IMR-90 (cell line): ENCODE measurements around the gene LRRC61. TPM values are rescaled to one million over a fixed set of nuclear protein-coding genes. Genes with fewer than 3 reads are reported as not detected.

Experiments used
- ATAC-seq: fragments of 200-7000 bp; cut with Tn5 transposase; 2 replicates; pipeline ENCODE4 v1.9.1; 2020; ENCODE audit warnings: low read depth, mild to moderate bottlenecking, moderate library complexity
- BruUV-seq: library from RNA; stranded (reverse); fragments of 400-500 nt; replicated peaks from 2 replicates; lab custom pipeline; 2021; lab: Mats Ljungman, UMichigan
- CTCF ChIA-PET: fragments of 300-600 bp; formaldehyde crosslinking; extraction: SDS; loops from one replicate; lab custom pipeline; 2021; ENCODE audit warnings: antibody characterized with exemption; lab: Yijun Ruan, JAX
- POLR2A ChIA-PET: fragments of 300-600 bp; sonication (Branson Sonifier 250); formaldehyde crosslinking; loops from one replicate; lab custom pipeline; 2022; ENCODE audit warnings: antibody characterized with exemption; ENCODE audit not compliant: unreplicated experiment; lab: Charles Lee
- DNase-seq: peaks from one replicate; pipeline ENCODE4 v3.0.0; 2013
- H2AFZ ChIP-seq: replicated peaks from 2 replicates; pipeline ENCODE3; 2013; ENCODE audit warnings: low read length, mild to moderate bottlenecking; ENCODE audit not compliant: poor library complexity
- H2AK5ac ChIP-seq: 2 replicates; pipeline ENCODE4 v1.6.1; 2013; ENCODE audit warnings: low read depth, low read length, inconsistent platforms
- H2AK9ac ChIP-seq: replicated peaks from 2 replicates; pipeline ENCODE3; 2013; ENCODE audit warnings: mild to moderate bottlenecking, low read depth, low read length, moderate library complexity; ENCODE audit not compliant: poor library complexity
- H2BK120ac ChIP-seq: 2 replicates; pipeline ENCODE4 v1.6.1; 2013; ENCODE audit warnings: low read depth, low read length, inconsistent platforms
- H2BK15ac ChIP-seq: 3 replicates; pipeline ENCODE4 v1.6.1; 2013; ENCODE audit warnings: low read depth, low read length, inconsistent platforms
- H2BK20ac ChIP-seq: 2 replicates; pipeline ENCODE4 v1.6.1; 2013; ENCODE audit warnings: low read depth, mild to moderate bottlenecking, inconsistent platforms, low read length, moderate library complexity
- H2BK5ac ChIP-seq: 2 replicates; pipeline ENCODE4 v1.6.1; 2013; ENCODE audit warnings: mild to moderate bottlenecking, low read depth, low read length, inconsistent platforms; ENCODE audit not compliant: poor library complexity, severe bottlenecking
- H3K14ac ChIP-seq: replicated peaks from 2 replicates; pipeline ENCODE4 v1.6.1; 2013; ENCODE audit warnings: low read depth, low read length, inconsistent platforms
- H3K18ac ChIP-seq: 2 replicates; pipeline ENCODE4 v1.6.1; 2013; ENCODE audit warnings: low read depth, low read length, control low read depth
- H3K23ac ChIP-seq: 2 replicates; pipeline ENCODE4 v1.6.1; 2013; ENCODE audit warnings: low read depth, low read length, inconsistent platforms
- H3K27ac ChIP-seq: 2 replicates; pipeline ENCODE4 v1.5.1; 2013; ENCODE audit warnings: mild to moderate bottlenecking, control low read depth, low read length; ENCODE audit not compliant: insufficient read depth
- H3K27me3 ChIP-seq: 2 replicates; pipeline ENCODE4 v1.6.1; 2013; ENCODE audit warnings: low read length; ENCODE audit not compliant: control insufficient read depth, insufficient read depth
- H3K36me3 ChIP-seq: 2 replicates; pipeline ENCODE4 v1.6.1; 2013; ENCODE audit warnings: low read length, mixed read lengths; ENCODE audit not compliant: control insufficient read depth, insufficient read depth
- H3K4ac ChIP-seq: 2 replicates; pipeline ENCODE4 v1.6.1; 2013; ENCODE audit warnings: low read depth, low read length, inconsistent platforms
- H3K4me1 ChIP-seq: 2 replicates; pipeline ENCODE4 v1.6.1; 2013; ENCODE audit warnings: low read length, mixed read lengths; ENCODE audit not compliant: control insufficient read depth, insufficient read depth
- H3K4me2 ChIP-seq: 2 replicates; pipeline ENCODE4 v1.6.1; 2013; ENCODE audit warnings: low read depth, mild to moderate bottlenecking, control low read depth, low read length, moderate library complexity
- H3K4me3 ChIP-seq: 2 replicates; pipeline ENCODE4 v1.5.1; 2013; ENCODE audit warnings: low read depth, mild to moderate bottlenecking, control low read depth, low read length, moderate library complexity; ENCODE audit not compliant: insufficient read depth
- H3K56ac ChIP-seq: 2 replicates; pipeline ENCODE4 v1.6.1; 2013; ENCODE audit warnings: low read length, inconsistent platforms; ENCODE audit not compliant: insufficient read depth; ENCODE audit errors: extremely low read depth
- H3K79me1 ChIP-seq, 2 experiments: 2 replicates each; pipeline ENCODE4 v1.6.1; 2013; ENCODE audit warnings: low read length in 2 of 2, inconsistent platforms in 1 of 2, low read depth in 1 of 2
- H3K9ac ChIP-seq: 2 replicates; pipeline ENCODE4 v1.6.1; 2013; ENCODE audit warnings: low read depth, low read length, control low read depth
- H3K9me1 ChIP-seq: 2 replicates; pipeline ENCODE4 v1.6.1; 2013; ENCODE audit warnings: low read length, inconsistent platforms; ENCODE audit not compliant: insufficient read depth
- H3K9me3 ChIP-seq: 2 replicates; pipeline ENCODE4 v1.6.1; 2013; ENCODE audit warnings: low read length; ENCODE audit not compliant: control insufficient read depth, insufficient read depth
- H4K20me1 ChIP-seq: 2 replicates; pipeline ENCODE4 v1.6.1; 2013; ENCODE audit warnings: low read length, inconsistent platforms; ENCODE audit not compliant: insufficient read depth
- H4K5ac ChIP-seq: 2 replicates; pipeline ENCODE4 v1.6.1; 2013; ENCODE audit warnings: mild to moderate bottlenecking, low read depth, low read length, control low read depth
- H4K8ac ChIP-seq, 2 experiments: 2 replicates each; pipeline ENCODE4 v1.6.1; 2013; ENCODE audit warnings: low read depth in 2 of 2, low read length in 2 of 2, control low read depth in 1 of 2, inconsistent platforms in 1 of 2
- H4K91ac ChIP-seq: 2 replicates; pipeline ENCODE4 v1.6.1; 2013; ENCODE audit warnings: low read depth, low read length, inconsistent platforms; ENCODE audit not compliant: insufficient read depth
- BHLHE40 ChIP-seq: fragments of 150-350 bp; IDR thresholded peaks from 2 replicates; pipeline ENCODE4 v1.6.1; 2016; ENCODE audit warnings: mild to moderate bottlenecking, low read depth, low read length
- CEBPB ChIP-seq: IDR thresholded peaks from 2 replicates; pipeline ENCODE4 v1.6.1; 2012; ENCODE audit warnings: low read depth, low read length, improper control_type of control experiment
- CHD1 ChIP-seq: IDR thresholded peaks from 2 replicates; pipeline ENCODE4 v1.6.1; 2012; ENCODE audit warnings: low read depth, low read length, improper control_type of control experiment
- FOS ChIP-seq: fragments of 150-350 bp; IDR thresholded peaks from 2 replicates; pipeline ENCODE4 v1.6.1; 2016; ENCODE audit warnings: low read depth, low read length
- MAFK ChIP-seq: IDR thresholded peaks from 2 replicates; pipeline ENCODE4 v1.6.1; 2012; ENCODE audit warnings: low read depth, low read length, improper control_type of control experiment
- MXI1 ChIP-seq: IDR thresholded peaks from 2 replicates; pipeline ENCODE4 v1.6.1; 2012; ENCODE audit warnings: low read depth, mild to moderate bottlenecking, low read length, moderate library complexity, borderline replicate concordance
- NFE2L2 ChIP-seq: fragments of 150-350 bp; IDR thresholded peaks from 2 replicates; pipeline ENCODE4 v1.6.1; 2016; ENCODE audit warnings: low read depth, mild to moderate bottlenecking, low read length
- POLR2A ChIP-seq: IDR thresholded peaks from 2 replicates; pipeline ENCODE4 v1.6.1; 2012; ENCODE audit warnings: mild to moderate bottlenecking, low read depth, low read length
- RFX5 ChIP-seq: IDR thresholded peaks from 2 replicates; pipeline ENCODE4 v1.8.0; 2012; ENCODE audit warnings: low read depth, mild to moderate bottlenecking, low read length, moderate library complexity
- SMC3 ChIP-seq: fragments of 150-350 bp; IDR thresholded peaks from 2 replicates; pipeline ENCODE4 v1.6.1; 2016; ENCODE audit warnings: low read depth, mild to moderate bottlenecking, antibody characterized with exemption, low read length, moderate library complexity
- WGBS, 2 experiments: methylation state at CpG; one replicate each; pipeline versions ENCODE4 v1.1.5 to v1.1.7; 2013; ENCODE audit warnings: missing lambda C conversion rate in 2 of 2; ENCODE audit not compliant: insufficient read length in 1 of 2; ENCODE audit errors: extremely low coverage in 2 of 2; 5-methylcytosine and 5-hydroxymethylcytosine counted together
- dilution Hi-C: fragments of 300-500 bp; cut with HindIII; formaldehyde crosslinking; loops from one replicate; pipeline ENCODE4 v1.14.3; 2018; ENCODE audit warnings: low sequenced_read_pairs; ENCODE audit not compliant: unreplicated experiment
- in situ Hi-C: fragments of 300-500 bp; cut with MboI; formaldehyde crosslinking; loops from 3 replicates; pipeline ENCODE4 v1.14.3; 2019; ENCODE audit warnings: low sequenced_read_pairs, inconsistent platforms, mixed read lengths
- intact Hi-C: fragments of 100-400 bp; cut with micrococcal nuclease; formaldehyde crosslinking; loops from 2 replicates; pipeline ENCODE4 v1.10.0; 2022
- polyA plus RNA-seq, 3 experiments: library from polyadenylated mRNA; depleted of rRNA; stranded (reverse); fragments of >200 nt; gene quantifications; 2 replicates each; pipeline ENCODE4 v1.2.3, GENCODE V29; 2012; ENCODE audit warnings: low replicate concordance in 1 of 3
- total RNA-seq: library from RNA; depleted of rRNA; stranded (reverse); fragments of >200 nt; gene quantifications from 2 replicates; pipeline ENCODE4 v1.2.3, GENCODE V29; 2012
- TF ChIP-seq, protein P1 (sequence below): conservative IDR thresholded peaks from 2 replicates; pipeline ENCODE4 v1.5.1; 2012; ENCODE audit warnings: mild to moderate bottlenecking, low read depth, low read length, improper control_type of control experiment
- TF ChIP-seq, protein P2 (sequence below): fragments of 150-350 bp; IDR thresholded peaks from 2 replicates; pipeline ENCODE4 v1.6.1; 2017; ENCODE audit warnings: mild to moderate bottlenecking, antibody characterized with exemption, low read length, low read depth

Gene LRRC61
- total and polyA plus RNA-seq, 2 of the 4 experiments (the other 2 are of a cell fraction), result 0.07 TPM; not detected in 1

GRCh38 chr7:150345012-150345411, 21.9 kb downstream of the LRRC61 start:
- Histone ChIP-seq H3K14ac (no peak overlapping the region), H3K79me1 (no peaks in the 10 kb centered on the region), H3K9me1 (no peaks in the 10 kb centered on the region), H3K27ac (no peak overlapping the region), H3K36me3 (no peaks in the 10 kb centered on the region), H3K4me3 (no peak overlapping the region), H3K56ac (no peak overlapping the region), H2BK20ac (no peak overlapping the region), H2BK120ac (no peak overlapping the region), H4K8ac (no peak overlapping the region), H3K4me1 (peaks cover 8% of the 10 kb centered on the region; the same call in 1 of the 2 replicates), H3K23ac (no peak overlapping the region), H3K9ac (no peak overlapping the region), H2AK5ac (no peak overlapping the region), H3K4me2 (no peak overlapping the region), H4K20me1 (no peaks in the 10 kb centered on the region), H2BK5ac (no peak overlapping the region), H2AFZ (no peak overlapping the region), H2BK15ac (no peak overlapping the region), H2AK9ac (no peak overlapping the region), H3K4ac (no peak overlapping the region), H3K27me3 (peaks cover 31% of the 10 kb centered on the region), H3K18ac (no peak overlapping the region), H4K5ac (no peak overlapping the region), H3K9me3 (peaks cover 16% of the 10 kb centered on the region), H4K91ac (no peak overlapping the region)
- in situ Hi-C loops, result no loop called here
- BruUV-seq, result no TSS peak
- TF ChIP-seq SMC3 (no peak), NFE2L2 (no peak), FOS (no peak), POLR2A (no peak), CEBPB (no peak), BHLHE40 (no peak), RFX5 (no peak), CHD1 (no peak), MXI1 (no peak), MAFK (no peak)
- TF ChIP-seq, protein P1, sequence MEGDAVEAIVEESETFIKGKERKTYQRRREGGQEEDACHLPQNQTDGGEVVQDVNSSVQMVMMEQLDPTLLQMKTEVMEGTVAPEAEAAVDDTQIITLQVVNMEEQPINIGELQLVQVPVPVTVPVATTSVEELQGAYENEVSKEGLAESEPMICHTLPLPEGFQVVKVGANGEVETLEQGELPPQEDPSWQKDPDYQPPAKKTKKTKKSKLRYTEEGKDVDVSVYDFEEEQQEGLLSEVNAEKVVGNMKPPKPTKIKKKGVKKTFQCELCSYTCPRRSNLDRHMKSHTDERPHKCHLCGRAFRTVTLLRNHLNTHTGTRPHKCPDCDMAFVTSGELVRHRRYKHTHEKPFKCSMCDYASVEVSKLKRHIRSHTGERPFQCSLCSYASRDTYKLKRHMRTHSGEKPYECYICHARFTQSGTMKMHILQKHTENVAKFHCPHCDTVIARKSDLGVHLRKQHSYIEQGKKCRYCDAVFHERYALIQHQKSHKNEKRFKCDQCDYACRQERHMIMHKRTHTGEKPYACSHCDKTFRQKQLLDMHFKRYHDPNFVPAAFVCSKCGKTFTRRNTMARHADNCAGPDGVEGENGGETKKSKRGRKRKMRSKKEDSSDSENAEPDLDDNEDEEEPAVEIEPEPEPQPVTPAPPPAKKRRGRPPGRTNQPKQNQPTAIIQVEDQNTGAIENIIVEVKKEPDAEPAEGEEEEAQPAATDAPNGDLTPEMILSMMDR, result no peak
- TF ChIP-seq, protein P2, sequence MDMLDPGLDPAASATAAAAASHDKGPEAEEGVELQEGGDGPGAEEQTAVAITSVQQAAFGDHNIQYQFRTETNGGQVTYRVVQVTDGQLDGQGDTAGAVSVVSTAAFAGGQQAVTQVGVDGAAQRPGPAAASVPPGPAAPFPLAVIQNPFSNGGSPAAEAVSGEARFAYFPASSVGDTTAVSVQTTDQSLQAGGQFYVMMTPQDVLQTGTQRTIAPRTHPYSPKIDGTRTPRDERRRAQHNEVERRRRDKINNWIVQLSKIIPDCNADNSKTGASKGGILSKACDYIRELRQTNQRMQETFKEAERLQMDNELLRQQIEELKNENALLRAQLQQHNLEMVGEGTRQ, result no peak
- CTCF ChIA-PET, result interaction anchor here (0.7 kb wide), 1 partner anchor 865 kb away, joined by 4 read pairs; no protein-coding TSS in a partner anchor
- no CpG with 5 or more reads among the region's 1 CpG for WGBS, 2 experiments
- DNase-seq, result no peak
- POLR2A ChIA-PET, result no interaction called here
- intact Hi-C loops, result no loop called here
- dilution Hi-C loops, result no loop called here
- no peak for ATAC-seq
